CD8-positive, alpha-beta memory T cell (primary cell): ENCODE results near the gene UBA7. TPM values are rescaled to one million over a fixed set of nuclear protein-coding genes. Genes with fewer than 3 reads are reported as not detected.
A peak's percentile ranks its signal among the peaks of the same experiment; 100 is the strongest.

ENCODE experiments used
- CTCF ChIA-PET: fragments of 350-600 bp; sonication (Branson Sonifier 250); formaldehyde crosslinking; loops from one replicate; lab custom pipeline; 2021; ENCODE audit warnings: antibody characterized with exemption; lab: Charles Lee
- POLR2A ChIA-PET: fragments of 350-600 bp; sonication (Branson Sonifier 250); formaldehyde crosslinking; loops from one replicate; lab custom pipeline; 2021; ENCODE audit warnings: antibody characterized with exemption; lab: Charles Lee
- DNase-seq, 5 donors: peaks; one replicate each; pipeline versions ENCODE4 v3.0.0 to v3.0.0-alpha.2; 2020 to 2022; ENCODE audit warnings: mixed read lengths in 1 of 5
- H3K27ac ChIP-seq: one replicate; pipeline ENCODE4 v1.7.0; 2013; ENCODE audit warnings: low read depth, mild to moderate bottlenecking, low read length, moderate library complexity
- H3K27me3 ChIP-seq: 2 replicates; pipeline ENCODE4 v1.7.0; 2013; ENCODE audit warnings: low read length, mild to moderate bottlenecking; ENCODE audit not compliant: insufficient read depth, poor library complexity, severe bottlenecking
- H3K36me3 ChIP-seq: 2 replicates; pipeline ENCODE4 v1.7.0; 2013; ENCODE audit warnings: mild to moderate bottlenecking, low read length, moderate library complexity; ENCODE audit not compliant: insufficient read depth
- H3K4me1 ChIP-seq: 2 replicates; pipeline ENCODE4 v1.7.0; 2013; ENCODE audit warnings: mild to moderate bottlenecking, low read length, moderate library complexity; ENCODE audit not compliant: insufficient read depth
- H3K4me3 ChIP-seq: 2 replicates; pipeline ENCODE4 v1.7.0; 2013; ENCODE audit warnings: mild to moderate bottlenecking, low read length
- H3K9me3 ChIP-seq: 2 replicates; pipeline ENCODE4 v1.7.0; 2013; ENCODE audit warnings: mild to moderate bottlenecking, low read length
- H3K27ac Mint-ChIP-seq, 8 donors: one replicate each; pipeline ENCODE4 v1.8.0; 2020 to 2021; ENCODE audit warnings: mixed read lengths in 8 of 8, mild to moderate bottlenecking in 6 of 8, inconsistent platforms in 3 of 8, moderate library complexity in 3 of 8
- H3K27me3 Mint-ChIP-seq, 2 donors: one replicate each; pipeline ENCODE4 v1.8.0; 2020 to 2021; ENCODE audit warnings: mixed read lengths in 2 of 2, mild to moderate bottlenecking in 1 of 2, moderate library complexity in 1 of 2
- H3K36me3 Mint-ChIP-seq, 3 donors: one replicate each; pipeline ENCODE4 v1.8.0; 2020 to 2021; ENCODE audit warnings: mixed read lengths in 3 of 3, inconsistent platforms in 1 of 3, mild to moderate bottlenecking in 1 of 3
- H3K4me1 Mint-ChIP-seq, 3 donors: one replicate each; pipeline ENCODE4 v1.8.0; 2020 to 2021; ENCODE audit warnings: mixed read lengths in 3 of 3, inconsistent platforms in 1 of 3, mild to moderate bottlenecking in 1 of 3
- H3K4me3 Mint-ChIP-seq, 7 donors: one replicate each; pipeline ENCODE4 v1.8.0; 2020 to 2021; ENCODE audit warnings: mixed read lengths in 7 of 7, mild to moderate bottlenecking in 6 of 7, moderate library complexity in 4 of 7, inconsistent platforms in 2 of 7
- H3K9me3 Mint-ChIP-seq, 5 donors: one replicate each; pipeline ENCODE4 v1.8.0; 2020 to 2022; ENCODE audit warnings: mixed read lengths in 5 of 5, mild to moderate bottlenecking in 3 of 5, moderate library complexity in 2 of 5, inconsistent platforms in 1 of 5
- polyA plus RNA-seq: library from polyadenylated mRNA; unstranded; fragments of 300-500 nt; fragmentation: Illumina TruSeq; gene quantifications from one replicate; pipeline ENCODE4 v1.2.3, GENCODE V29; 2021
- total RNA-seq, 2 experiments: library from RNA; stranded (reverse); gene quantifications; one replicate each; pipeline ENCODE4 v1.2.3, GENCODE V29; 2021

The UBA7 gene
- total and polyA plus RNA-seq, 3 experiments from 2014 or later: 40.7 to 58.3 (median 57.8) TPM

DNA sequence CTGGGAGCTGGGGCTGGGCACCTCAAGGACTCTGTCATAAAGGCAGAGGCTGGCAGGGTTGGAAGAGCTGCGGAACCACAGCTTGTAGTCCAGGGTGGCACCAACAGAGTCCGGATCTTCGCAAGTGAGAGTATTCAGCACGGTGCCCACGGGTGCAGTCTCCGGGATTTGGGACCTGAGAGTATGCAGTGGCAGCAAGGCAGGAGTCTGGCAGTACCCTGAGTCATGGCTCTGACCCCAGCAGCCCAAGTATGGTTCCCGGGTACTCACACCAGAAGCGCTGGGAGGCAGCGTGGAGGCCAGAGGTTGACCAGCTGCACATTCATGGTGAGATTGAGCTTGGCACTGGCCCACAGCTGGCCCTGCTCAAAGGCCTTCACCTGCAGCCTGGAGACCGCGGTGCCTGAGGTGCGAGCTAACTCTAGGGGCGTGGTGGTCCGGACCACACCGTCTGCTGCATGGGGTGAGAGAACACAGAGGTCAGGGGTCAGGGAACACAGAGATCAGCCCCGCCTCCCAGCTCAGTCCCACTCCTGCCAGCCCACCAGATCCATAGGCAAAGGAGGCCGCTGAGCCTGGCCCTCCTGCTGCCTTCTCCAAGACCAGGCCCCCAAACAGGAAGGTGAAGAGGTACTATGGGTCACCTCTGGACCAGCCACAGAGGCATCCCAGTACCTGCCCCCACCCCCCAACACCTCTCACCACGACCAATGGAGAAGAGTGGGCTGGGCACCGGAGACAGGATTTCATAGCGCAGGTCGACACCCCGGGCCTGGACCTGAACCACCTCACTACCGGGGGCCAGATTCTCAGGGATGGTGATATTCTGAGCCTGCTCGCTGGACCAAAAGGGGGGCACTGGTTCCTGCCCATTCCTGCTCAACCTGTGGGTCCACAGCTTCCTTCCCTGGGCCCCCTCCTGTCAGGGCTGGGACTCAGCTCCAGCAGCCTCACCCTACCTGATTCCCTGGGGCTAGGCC is 18.5 kb downstream of the UBA7 start:
- H3K4me1 Mint-ChIP-seq: peaks cover 2 to 5% (median 4%) of the 10 kb centered on the region in 3 donors
- DNase-seq: no peak
- H3K27me3 Mint-ChIP-seq: peaks cover 0 to 2% of the 10 kb centered on the region in 2 donors
- peak overlapping the region in 1 of 8 donors; percentile 36 for H3K27ac Mint-ChIP-seq
- no peaks in the 10 kb centered on the region for H3K27me3 ChIP-seq
- ChIA-PET POLR2A (interaction anchor here (0.5 to 0.6 kb wide), 2 partner anchors 40 to 151 kb away, joined by 3 read pairs; no protein-coding TSS in a partner anchor), CTCF (no interaction called here)
- H3K4me1 ChIP-seq: no peaks in the 10 kb centered on the region
- H3K36me3 Mint-ChIP-seq: no peaks in the 10 kb centered on the region
- H3K4me3 Mint-ChIP-seq: no peak overlapping the region
- no peaks in the 10 kb centered on the region for H3K9me3 Mint-ChIP-seq
- H3K36me3 ChIP-seq: no peaks in the 10 kb centered on the region
- no peak overlapping the region for H3K27ac ChIP-seq
- H3K4me3 ChIP-seq: no peak overlapping the region
- H3K9me3 ChIP-seq: no peaks in the 10 kb centered on the region

DNA sequence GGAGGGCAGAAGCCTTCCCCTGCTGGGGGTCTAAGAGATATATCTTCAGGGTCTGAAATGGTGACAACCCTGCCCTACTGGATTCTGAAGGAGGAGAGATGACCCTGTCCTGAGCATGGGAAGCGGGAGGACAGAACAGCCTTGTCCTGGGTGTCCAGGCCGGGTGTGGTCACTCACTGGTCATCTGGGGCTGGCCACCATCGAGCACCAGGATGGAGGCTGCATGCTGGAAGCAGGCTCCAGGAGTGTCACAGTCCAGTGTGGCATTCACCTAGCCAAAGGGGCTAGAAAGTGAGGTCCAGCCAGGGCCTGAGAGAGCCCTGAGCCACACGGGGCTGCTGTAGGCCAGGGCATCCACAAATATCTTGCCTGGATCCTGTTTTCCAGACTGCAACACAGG is 19.3 kb downstream of the UBA7 start:
- Histone ChIP-seq H3K4me1 (peaks cover 5% of the 10 kb centered on the region), H3K27me3 (no peaks in the 10 kb centered on the region), H3K4me3 (no peak overlapping the region), H3K36me3 (no peaks in the 10 kb centered on the region), H3K27ac (no peak overlapping the region), H3K9me3 (no peaks in the 10 kb centered on the region)
- ChIA-PET CTCF (no interaction called here), POLR2A (interaction anchor here (0.5 kb wide), 1 partner anchor 39 kb away, joined by 3 read pairs; no protein-coding TSS in a partner anchor)
- no peak for DNase-seq
- Mint-ChIP-seq H3K4me1 (peaks cover 4 to 11% (median 8%) of the 10 kb centered on the region in 3 donors), H3K27me3 (peaks cover 0 to 4% of the 10 kb centered on the region in 2 donors), H3K9me3 (no peaks in the 10 kb centered on the region), H3K27ac (peak overlapping the region in 1 of 8 donors; percentile 54), H3K36me3 (no peaks in the 10 kb centered on the region), H3K4me3 (no peak overlapping the region)

GRCh38 chr3:49793486-49794085 is 20.2 kb downstream of the UBA7 start:
- Mint-ChIP-seq H3K27ac (peak overlapping the region in 1 of 8 donors; percentile 54), H3K9me3 (no peaks in the 10 kb centered on the region), H3K4me1 (peaks cover 4 to 11% (median 8%) of the 10 kb centered on the region in 3 donors), H3K36me3 (no peaks in the 10 kb centered on the region), H3K4me3 (no peak overlapping the region), H3K27me3 (peaks cover 0 to 2% of the 10 kb centered on the region in 2 donors)
- no peak overlapping the region for H3K27ac ChIP-seq
- DNase-seq: no peak
- no peaks in the 10 kb centered on the region for H3K36me3 ChIP-seq
- ChIA-PET POLR2A (no interaction called here), CTCF (no interaction called here)
- peaks cover 5% of the 10 kb centered on the region for H3K4me1 ChIP-seq
- H3K9me3 ChIP-seq: no peaks in the 10 kb centered on the region
- H3K27me3 ChIP-seq: no peaks in the 10 kb centered on the region
- no peak overlapping the region for H3K4me3 ChIP-seq

DNA sequence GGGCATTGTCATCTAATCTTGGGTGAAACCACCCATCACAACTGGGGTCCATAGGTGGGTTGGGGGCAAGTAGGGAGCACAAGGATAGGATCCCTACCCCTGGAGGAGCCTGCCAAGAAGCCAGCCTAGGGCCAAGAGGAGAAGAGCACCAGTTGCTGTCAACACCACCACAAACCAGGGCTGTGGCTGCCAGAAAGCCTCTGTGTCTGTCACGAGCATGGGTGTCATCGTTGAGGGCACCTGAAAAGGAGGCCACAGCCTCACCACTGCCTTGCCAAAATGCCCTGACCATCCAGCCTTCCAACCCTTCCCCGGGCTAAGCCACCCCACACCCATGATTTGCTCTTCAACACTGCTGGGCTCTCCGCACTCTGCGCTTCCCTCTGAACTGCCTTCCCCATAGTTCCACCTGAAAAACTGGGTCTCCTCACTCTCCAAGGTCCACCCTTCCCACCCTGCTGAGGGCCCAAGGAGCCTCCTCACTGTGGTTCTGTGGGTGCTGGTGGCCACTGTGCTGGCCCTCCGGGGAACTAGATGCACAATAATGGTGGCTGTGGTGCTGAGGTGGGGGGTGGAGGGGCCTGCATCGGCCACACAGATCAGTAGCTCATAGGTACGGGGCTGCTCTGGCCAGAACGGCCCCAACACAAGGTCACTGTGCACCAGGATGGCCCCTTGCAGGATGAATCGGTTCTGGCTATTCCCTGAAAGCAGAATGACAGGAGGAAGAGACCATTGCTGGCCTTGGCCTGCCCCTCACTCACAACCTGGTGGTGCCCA is 21.2 kb downstream of the UBA7 start:
- Histone ChIP-seq H3K27me3 (no peaks in the 10 kb centered on the region), H3K9me3 (no peaks in the 10 kb centered on the region), H3K27ac (no peak overlapping the region), H3K36me3 (no peaks in the 10 kb centered on the region), H3K4me3 (no peak overlapping the region), H3K4me1 (peaks cover 5% of the 10 kb centered on the region)
- POLR2A ChIA-PET: no interaction called here
- Mint-ChIP-seq H3K27me3 (peaks cover 0 to 2% of the 10 kb centered on the region in 2 donors), H3K36me3 (no peaks in the 10 kb centered on the region), H3K9me3 (no peaks in the 10 kb centered on the region), H3K4me3 (no peak overlapping the region), H3K27ac (no peak overlapping the region), H3K4me1 (peaks cover 4 to 11% (median 8%) of the 10 kb centered on the region in 3 donors)
- DNase-seq: no peak
- CTCF ChIA-PET: no interaction called here

DNA sequence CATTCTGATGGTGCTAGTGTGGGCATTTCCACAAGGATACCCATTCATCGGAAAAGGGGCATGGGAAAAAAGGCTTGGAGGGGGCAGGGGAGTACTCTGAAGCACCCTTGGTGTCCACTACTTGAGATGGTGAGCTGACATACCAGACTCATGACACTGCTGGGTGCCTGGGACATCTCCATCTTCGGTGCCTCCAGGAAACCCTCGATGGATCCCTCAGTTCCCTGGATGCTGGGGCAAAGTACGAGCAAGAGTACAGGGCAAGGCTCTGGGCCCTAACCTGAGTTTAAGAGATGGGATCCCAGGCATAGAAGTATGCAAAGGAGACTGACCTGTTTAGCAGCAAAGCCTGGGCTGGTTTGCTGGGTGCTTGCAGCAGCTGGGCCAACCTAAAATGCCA is 22.2 kb downstream of the UBA7 start:
- Mint-ChIP-seq H3K4me1 (peaks cover 9 to 19% (median 16%) of the 10 kb centered on the region in 3 donors), H3K27ac (no peak overlapping the region), H3K36me3 (peaks cover 0 to 2% (median 0%) of the 10 kb centered on the region in 3 donors), H3K9me3 (no peaks in the 10 kb centered on the region), H3K4me3 (peak overlapping the region in 1 of 7 donors; percentile 13), H3K27me3 (peaks cover 0 to 2% of the 10 kb centered on the region in 2 donors)
- Histone ChIP-seq H3K9me3 (no peaks in the 10 kb centered on the region), H3K27me3 (no peaks in the 10 kb centered on the region), H3K4me1 (peaks cover 14% of the 10 kb centered on the region), H3K4me3 (no peak overlapping the region), H3K27ac (no peak overlapping the region), H3K36me3 (no peaks in the 10 kb centered on the region)
- POLR2A ChIA-PET: interaction anchor here (1.3 kb wide), 1 partner anchor 12 kb away, joined by 3 read pairs; the partner anchor contains the start of gene INKA1
- CTCF ChIA-PET: interaction anchor here (1.3 kb wide), 1 partner anchor 12 kb away, joined by 4 read pairs; the partner anchor contains the start of gene INKA1
- no peak for DNase-seq

- no peak for DNase-seq
- Mint-ChIP-seq H3K4me1 (peaks cover 11 to 21% (median 18%) of the 10 kb centered on the region in 3 donors), H3K27me3 (peaks cover 0 to 2% of the 10 kb centered on the region in 2 donors), H3K9me3 (no peaks in the 10 kb centered on the region), H3K4me3 (peak overlapping the region in 1 of 7 donors; percentile 80), H3K36me3 (peaks cover 0 to 3% (median 0%) of the 10 kb centered on the region in 3 donors), H3K27ac (peak overlapping the region in 5 of 8 donors; percentile 13 to 80 (median 71))
- Histone ChIP-seq H3K9me3 (no peaks in the 10 kb centered on the region), H3K36me3 (no peaks in the 10 kb centered on the region), H3K27me3 (no peaks in the 10 kb centered on the region), H3K4me3 (no peak overlapping the region), H3K4me1 (peaks cover 14% of the 10 kb centered on the region), H3K27ac (no peak overlapping the region)
- CTCF ChIA-PET: interaction anchor here (1.1 to 1.3 kb wide), 2 partner anchors 12 to 48 kb away, joined by 4 read pairs; partner anchors contain the start of gene INKA1
- POLR2A ChIA-PET: interaction anchor here (1.3 kb wide), 1 partner anchor 12 kb away, joined by 3 read pairs; the partner anchor contains the start of gene INKA1
Observed at GRCh38 chr3:49790626-49791411, 22.9 kb downstream of the UBA7 start.

- H3K4me1 Mint-ChIP-seq: peaks cover 21 to 46% (median 42%) of the 10 kb centered on the region in 3 donors
- peak overlapping the region in 2 of 7 donors; percentile 27 to 59 for H3K4me3 Mint-ChIP-seq
- CTCF ChIA-PET: interaction anchor here (1.0 to 3.8 kb wide), 5 partner anchors 15 to 69 kb away, joined by 3 to 23 read pairs (median 3); partner anchors contain the start of genes AMIGO3 and INKA1
- Histone ChIP-seq H3K36me3 (no peaks in the 10 kb centered on the region), H3K4me3 (no peak overlapping the region), H3K27me3 (no peaks in the 10 kb centered on the region), H3K9me3 (no peaks in the 10 kb centered on the region), H3K4me1 (peaks cover 28% of the 10 kb centered on the region), H3K27ac (no peak overlapping the region)
- H3K9me3 Mint-ChIP-seq: no peaks in the 10 kb centered on the region
- H3K36me3 Mint-ChIP-seq: peaks cover 0 to 20% (median 2%) of the 10 kb centered on the region in 3 donors
- H3K27ac Mint-ChIP-seq: peak overlapping the region in 3 of 8 donors; percentile 2 to 99 (median 14)
- POLR2A ChIA-PET: interaction anchor here (0.9 kb wide), 1 partner anchor 15 kb away, joined by 3 read pairs; the partner anchor contains the start of gene INKA1
- H3K27me3 Mint-ChIP-seq: peaks cover 0 to 2% of the 10 kb centered on the region in 2 donors
- no peak for DNase-seq
Observed at GRCh38 chr3:49788056-49788455, 25.7 kb downstream of the UBA7 start.
